GM20431 (cell line): ENCODE data around the gene RGS8.

ENCODE experiments used
- in situ Hi-C: fragments of 300-500 bp; cut with MseI, MboI; formaldehyde crosslinking; loops from one replicate; pipeline ENCODE4 v1.15.0; 2020; ENCODE audit warnings: low sequenced_read_pairs; ENCODE audit not compliant: unreplicated experiment

Gene RGS8

GRCh38 chr1:182674346-182675246 is 9.8 kb downstream of the RGS8 start:
- in situ Hi-C loops = no loop called here

GRCh38 chr1:182672487-182672836 is 11.9 kb downstream of the RGS8 start:
- in situ Hi-C loops = no loop called here

- in situ Hi-C loops = no loop called here
Measured at GRCh38 chr1:182671750-182672486, 12.5 kb downstream of the RGS8 start.

- in situ Hi-C loops = no loop called here
Measured at GRCh38 chr1:182670032-182670749, 14.2 kb downstream of the RGS8 start.

- in situ Hi-C loops = no loop called here
Measured at GRCh38 chr1:182669266-182669665, 15.1 kb downstream of the RGS8 start.

GRCh38 chr1:182668521-182669054 is 15.8 kb downstream of the RGS8 start:
- in situ Hi-C loops = no loop called here

- in situ Hi-C loops = no loop called here
Measured at GRCh38 chr1:182667848-182668505, 16.4 kb downstream of the RGS8 start.

- in situ Hi-C loops = no loop called here
Measured at GRCh38 chr1:182666706-182667105, 17.7 kb downstream of the RGS8 start.

- in situ Hi-C loops = no loop called here
Measured at GRCh38 chr1:182664296-182664695, 20.1 kb downstream of the RGS8 start.

GRCh38 chr1:182662956-182663355 is 21.4 kb downstream of the RGS8 start:
- in situ Hi-C loops = no loop called here

- in situ Hi-C loops = no loop called here
Measured at GRCh38 chr1:182662121-182662890, 22.1 kb downstream of the RGS8 start.

- in situ Hi-C loops = no loop called here
Measured at GRCh38 chr1:182658055-182658454, 26.3 kb downstream of the RGS8 start.

GRCh38 chr1:182656842-182657397 is 27.5 kb downstream of the RGS8 start:
- in situ Hi-C loops = no loop called here

- in situ Hi-C loops = no loop called here
Measured at GRCh38 chr1:182653986-182654385, 30.4 kb downstream of the RGS8 start.

- in situ Hi-C loops = no loop called here
Measured at GRCh38 chr1:182652933-182653332, 31.5 kb downstream of the RGS8 start.

- in situ Hi-C loops = no loop called here
Measured at GRCh38 chr1:182651339-182651724, 33.1 kb downstream of the RGS8 start.

GRCh38 chr1:182650678-182651338 is 33.6 kb downstream of the RGS8 start:
- in situ Hi-C loops = no loop called here

- in situ Hi-C loops = no loop called here
Measured at GRCh38 chr1:182649041-182649440, 35.3 kb downstream of the RGS8 start.
